Upper lobe of left lung (tissue), 4 donors: Measurements from ENCODE around the gene PFDN1.

ENCODE experiments used
- POLR2AphosphoS5 ChIP-seq, 2 donors: sonication (generic); formaldehyde crosslinking; IDR thresholded peaks; one replicate each; pipeline ENCODE4 v1.5.1; 2017; ENCODE audit warnings: antibody characterized with exemption in 2 of 2
- TF ChIP-seq, protein P1 (sequence below), 6 experiments: fragments of 450-650 bp in 4 of 6; fragments of 200-600 bp in 2 of 6; sonication (generic) in 2 of 6; IDR thresholded peaks; one replicate each; pipeline ENCODE4 v1.5.1; 2016 to 2019; ENCODE audit warnings: antibody characterized with exemption in 6 of 6

DNA sequence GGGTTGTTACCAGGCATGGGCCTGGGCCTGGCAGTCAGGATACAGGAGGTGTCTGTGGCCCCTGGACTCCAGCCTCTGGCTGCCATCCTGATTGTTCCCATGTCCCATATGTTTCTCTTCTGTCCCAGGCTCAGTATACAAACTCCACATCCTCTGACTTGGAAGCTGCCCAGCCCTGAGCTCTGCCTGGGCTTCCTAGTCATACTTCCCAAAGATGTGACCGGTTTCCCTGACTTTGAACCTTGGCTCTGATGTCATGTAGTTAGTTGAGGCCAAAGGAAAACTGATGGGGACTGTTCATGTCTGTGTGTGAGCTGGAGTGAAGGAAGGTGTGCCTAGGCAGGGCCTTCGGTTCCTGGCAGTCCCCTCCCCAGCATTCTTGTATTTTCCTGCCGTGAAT is 77.5 kb downstream of the PFDN1 start:
- no peak for TF ChIP-seq POLR2AphosphoS5 (IDR thresholded peaks at IDR 0.05)
- TF ChIP-seq, protein P1, sequence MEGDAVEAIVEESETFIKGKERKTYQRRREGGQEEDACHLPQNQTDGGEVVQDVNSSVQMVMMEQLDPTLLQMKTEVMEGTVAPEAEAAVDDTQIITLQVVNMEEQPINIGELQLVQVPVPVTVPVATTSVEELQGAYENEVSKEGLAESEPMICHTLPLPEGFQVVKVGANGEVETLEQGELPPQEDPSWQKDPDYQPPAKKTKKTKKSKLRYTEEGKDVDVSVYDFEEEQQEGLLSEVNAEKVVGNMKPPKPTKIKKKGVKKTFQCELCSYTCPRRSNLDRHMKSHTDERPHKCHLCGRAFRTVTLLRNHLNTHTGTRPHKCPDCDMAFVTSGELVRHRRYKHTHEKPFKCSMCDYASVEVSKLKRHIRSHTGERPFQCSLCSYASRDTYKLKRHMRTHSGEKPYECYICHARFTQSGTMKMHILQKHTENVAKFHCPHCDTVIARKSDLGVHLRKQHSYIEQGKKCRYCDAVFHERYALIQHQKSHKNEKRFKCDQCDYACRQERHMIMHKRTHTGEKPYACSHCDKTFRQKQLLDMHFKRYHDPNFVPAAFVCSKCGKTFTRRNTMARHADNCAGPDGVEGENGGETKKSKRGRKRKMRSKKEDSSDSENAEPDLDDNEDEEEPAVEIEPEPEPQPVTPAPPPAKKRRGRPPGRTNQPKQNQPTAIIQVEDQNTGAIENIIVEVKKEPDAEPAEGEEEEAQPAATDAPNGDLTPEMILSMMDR (IDR thresholded peaks at IDR 0.05): no peak
